GM19239 (cell line): ENCODE results near the gene CTTNBP2NL.
"Not testable (repeated sequence)": the region's sequence is repeated elsewhere in the genome, so short reads cannot be mapped to it uniquely, and the experiment has no call there.

Experiments
- DNase-seq: peaks from one replicate; pipeline ENCODE4 v3.0.0; 2011; ENCODE audit warnings: low spot score; ENCODE audit not compliant: insufficient read length
- FAIRE-seq: peaks from 2 replicates; lab custom pipeline; 2011; peaks lifted over from hg19 to GRCh38; lab: Jason Lieb, UNC

The CTTNBP2NL gene

GRCh38 chr1:112457241-112457640 lies 61.2 kb downstream of the CTTNBP2NL start:
- FAIRE-seq (no peak), DNase-seq (no peak)

- DNase-seq (no peak), FAIRE-seq (no peak)
Observed at GRCh38 chr1:112457955-112458354, 61.9 kb downstream of the CTTNBP2NL start.

DNA sequence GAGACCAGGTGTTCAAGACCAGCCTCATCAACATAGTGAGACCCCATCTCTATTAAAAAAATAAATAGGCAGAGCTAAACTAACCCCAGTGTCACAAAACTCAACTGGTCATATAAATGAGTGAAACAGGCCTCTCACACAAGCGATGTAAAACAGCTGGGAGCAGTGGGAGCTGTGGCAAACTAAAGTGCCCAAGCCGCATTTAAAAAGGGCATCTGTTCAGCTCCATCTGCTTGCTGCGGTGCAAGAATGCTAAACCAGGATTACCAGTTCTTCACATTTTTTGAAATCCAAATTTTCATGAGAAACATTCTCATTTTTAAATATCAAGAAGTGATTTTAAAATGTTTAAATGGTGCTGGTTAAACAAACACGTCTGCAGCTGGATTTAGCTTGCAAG lies 62.7 kb downstream of the CTTNBP2NL start:
- DNase-seq (no peak), FAIRE-seq (no peak)

DNA sequence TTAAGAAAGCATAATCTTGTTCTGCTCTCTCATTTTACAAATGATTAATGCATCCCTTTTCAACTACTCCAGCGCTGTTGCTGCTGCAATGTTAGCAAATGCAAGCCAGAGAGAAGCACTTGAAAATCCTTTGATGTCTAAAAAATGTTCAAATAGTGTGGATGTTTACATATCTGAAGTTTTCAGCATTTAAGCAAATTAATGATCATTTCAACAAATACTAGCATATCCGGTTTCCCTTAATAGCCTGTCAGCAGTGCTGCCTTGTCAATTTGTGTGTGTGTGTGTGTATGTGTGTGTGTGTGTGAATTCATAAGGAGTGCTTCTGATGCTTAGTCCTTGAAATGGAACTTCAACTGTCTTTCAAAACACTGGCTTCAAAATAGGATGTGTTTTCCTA lies 64.6 kb downstream of the CTTNBP2NL start:
- DNase-seq, result no peak
- no peak for FAIRE-seq

DNA sequence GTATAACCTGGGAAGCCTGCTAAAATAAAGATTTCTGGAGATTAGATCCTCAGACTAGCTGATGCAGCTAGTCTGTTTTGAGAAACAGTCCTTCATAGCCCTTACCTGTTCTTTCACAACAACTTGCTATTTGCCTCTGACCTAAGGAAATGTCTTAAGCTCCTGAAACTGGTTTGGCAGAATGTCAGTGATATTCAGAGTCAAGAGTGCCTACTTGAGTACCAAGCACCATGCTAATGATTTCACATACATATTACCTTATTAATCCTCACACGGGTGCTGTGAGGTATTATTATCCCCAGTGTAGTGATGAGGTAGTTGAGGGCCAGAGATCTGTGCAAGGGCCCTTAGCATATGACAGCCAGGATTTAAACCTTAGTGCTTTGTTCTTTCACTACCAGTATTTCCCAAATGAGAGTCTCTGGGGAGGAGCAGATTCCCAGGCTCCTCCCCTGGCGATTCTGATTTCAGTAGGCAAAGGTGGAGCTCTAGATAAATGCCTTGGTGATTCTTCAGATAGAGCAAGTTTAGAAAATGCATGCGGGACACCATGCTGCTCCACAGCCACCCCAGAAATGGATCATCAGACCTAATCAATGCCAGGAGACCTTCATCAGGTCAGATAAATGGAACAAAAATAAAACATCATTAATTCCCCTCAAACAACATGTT lies 65.3 kb downstream of the CTTNBP2NL start:
- DNase-seq (no peak), FAIRE-seq (no peak)

GRCh38 chr1:112462953-112463279 lies 66.9 kb downstream of the CTTNBP2NL start:
- DNase-seq, result no peak
- peak; percentile 11 for FAIRE-seq

DNA sequence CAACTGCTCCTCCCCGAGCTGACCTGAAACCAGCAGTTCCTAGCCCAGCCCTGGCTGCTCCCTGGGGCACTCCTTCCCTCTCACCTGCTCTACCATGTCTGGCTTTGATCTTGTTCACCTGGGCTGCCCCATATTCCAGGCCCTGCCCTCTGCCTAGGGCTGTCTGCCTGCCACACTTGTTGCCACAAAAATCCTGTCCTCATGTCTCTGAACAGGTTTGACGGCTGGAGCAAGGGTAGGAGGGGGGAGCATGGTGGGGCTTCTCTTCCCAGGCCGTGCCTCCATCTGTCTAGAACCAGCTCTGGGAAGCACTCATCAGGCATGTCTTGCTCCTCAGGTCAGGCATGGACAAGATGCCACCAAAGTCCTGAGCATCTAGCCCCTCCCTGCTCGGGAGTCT lies 68.5 kb downstream of the CTTNBP2NL start:
- DNase-seq (no peak), FAIRE-seq (no peak)

GRCh38 chr1:112465122-112465521 lies 69.1 kb downstream of the CTTNBP2NL start:
- FAIRE-seq (no peak), DNase-seq (no peak)

- DNase-seq, result peak; percentile 58
- peak; percentile 93 for FAIRE-seq
Observed at GRCh38 chr1:112466078-112466660, 70.2 kb downstream of the CTTNBP2NL start.

DNA sequence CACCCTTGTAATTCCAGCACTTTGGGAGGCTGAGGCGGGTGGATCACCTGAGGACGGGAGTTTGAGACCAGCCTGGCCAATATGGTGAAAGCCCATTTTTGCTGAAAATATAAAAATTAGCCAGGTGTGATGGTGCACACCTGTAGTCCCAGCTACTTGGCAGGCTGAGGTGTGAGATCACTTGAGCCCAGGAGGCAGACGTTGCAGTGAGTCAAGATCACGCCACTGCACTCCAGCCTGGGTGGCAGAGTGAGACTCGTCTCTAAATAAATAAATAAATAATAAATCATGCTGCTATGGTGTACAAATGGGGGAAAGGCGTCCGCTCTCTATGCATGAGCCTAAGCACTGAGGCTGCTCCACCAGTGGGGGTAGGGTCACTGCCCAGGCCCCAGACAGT lies 74.3 kb downstream of the CTTNBP2NL start:
- FAIRE-seq, DNase-seq: not testable (repeated sequence)

- FAIRE-seq, result no peak
- no peak for DNase-seq
Observed at GRCh38 chr1:112470966-112471365, 75.0 kb downstream of the CTTNBP2NL start.

GRCh38 chr1:112472142-112472541 lies 76.1 kb downstream of the CTTNBP2NL start:
- DNase-seq (no peak), FAIRE-seq (no peak)

DNA sequence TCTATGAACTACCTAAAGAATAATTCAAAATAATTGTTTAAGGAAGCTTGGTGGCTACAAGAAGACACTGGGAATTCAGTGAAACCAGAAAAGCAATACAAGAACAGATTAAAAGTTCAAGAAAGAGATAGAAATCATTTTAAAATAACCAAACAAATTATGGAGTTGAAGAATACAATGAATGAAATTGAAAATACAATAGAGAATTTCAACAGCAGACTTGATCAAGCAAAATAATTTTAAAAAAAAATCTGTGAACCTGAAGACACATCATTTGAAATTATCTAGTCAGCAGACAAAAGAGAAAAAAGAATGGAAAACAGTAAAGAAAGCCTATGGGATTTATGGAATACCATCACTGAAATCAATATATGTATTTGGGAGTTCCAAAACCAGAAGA lies 81.5 kb downstream of the CTTNBP2NL start:
- FAIRE-seq, result no peak
- no peak for DNase-seq

DNA sequence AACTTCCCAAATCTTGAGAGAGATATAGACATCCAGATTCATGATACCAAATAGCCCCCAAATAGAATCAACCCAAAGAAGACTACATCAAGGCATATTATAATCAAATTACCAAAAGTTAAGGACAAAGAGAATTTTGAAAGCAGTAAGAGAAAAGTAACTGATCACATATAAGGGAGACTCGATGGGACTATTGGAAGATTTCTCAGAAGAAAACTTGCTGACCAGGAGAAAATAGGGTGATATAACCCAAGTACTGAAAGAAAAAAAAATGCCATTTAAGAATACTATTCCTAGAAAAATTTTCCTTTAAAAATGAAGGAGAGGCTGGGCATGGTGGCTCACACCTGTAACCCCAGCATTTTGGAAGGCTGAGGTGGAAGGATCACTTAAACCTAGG lies 82.3 kb downstream of the CTTNBP2NL start:
- DNase-seq (no peak), FAIRE-seq (no peak)

- not testable (repeated sequence) for DNase-seq, FAIRE-seq
Observed at GRCh38 chr1:112486063-112486462, 90.0 kb downstream of the CTTNBP2NL start.

DNA sequence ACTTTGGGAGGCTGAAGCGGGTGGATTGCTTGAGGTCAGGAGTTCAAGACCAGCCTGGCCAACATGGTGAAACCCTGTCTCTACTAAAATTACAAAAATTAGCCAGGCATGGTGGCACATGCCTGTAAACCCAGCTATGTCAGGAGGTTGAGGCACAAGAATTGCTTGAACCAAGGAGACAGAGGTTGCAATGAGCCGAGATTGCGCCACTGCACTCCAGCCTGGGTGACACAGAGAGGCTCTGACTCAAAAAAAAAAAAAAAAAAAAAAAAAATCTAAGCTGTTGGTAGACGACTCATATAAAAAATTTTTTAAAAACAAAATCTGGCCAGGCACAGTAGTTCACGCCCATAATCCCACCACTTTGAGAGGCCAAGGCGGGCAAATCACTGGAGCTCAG lies 91.7 kb downstream of the CTTNBP2NL start:
- FAIRE-seq, DNase-seq: not testable (repeated sequence)

- no peak for DNase-seq
- FAIRE-seq, result no peak
Observed at GRCh38 chr1:112488141-112488540, 92.1 kb downstream of the CTTNBP2NL start.

DNA sequence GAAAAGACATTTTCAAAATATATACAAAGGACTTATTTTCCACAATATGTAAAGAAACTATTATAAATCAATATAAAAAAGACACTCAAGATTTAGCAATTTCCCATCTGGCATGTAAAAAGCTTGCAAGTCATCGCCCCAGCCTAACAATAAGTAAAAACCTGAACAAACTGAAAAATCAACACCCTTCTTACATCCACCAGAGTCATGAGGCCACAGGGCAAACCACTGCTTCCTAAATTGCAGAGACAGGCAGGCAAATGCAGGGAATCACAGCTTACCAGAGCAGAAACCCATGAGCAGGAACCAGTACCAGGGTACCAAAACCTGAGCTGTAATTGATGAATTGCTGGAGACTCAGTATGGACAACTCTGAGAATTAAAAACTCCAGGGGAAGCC lies 96.1 kb downstream of the CTTNBP2NL start:
- no peak for FAIRE-seq

GRCh38 chr1:112493351-112493750 lies 97.3 kb downstream of the CTTNBP2NL start:
- FAIRE-seq, result no peak
- DNase-seq, result no peak

More for the DNA sequence above, 96.1 kb downstream of the CTTNBP2NL start:
- no peak for DNase-seq

- no peak for FAIRE-seq
- DNase-seq, result no peak
Observed at GRCh38 chr1:112496290-112496689, 100.3 kb downstream of the CTTNBP2NL start.

GRCh38 chr1:112501810-112502641 lies 106.0 kb downstream of the CTTNBP2NL start:
- FAIRE-seq, result no peak
- no peak for DNase-seq
